ENCODE results near the gene GOPC.
A peak's percentile ranks its signal among the peaks of the same experiment; 100 is the strongest.
"Not testable (repeated sequence)": the region's sequence is repeated elsewhere in the genome, so short reads cannot be mapped to it uniquely, and the experiment has no call there.

GOPC gene

DNA sequence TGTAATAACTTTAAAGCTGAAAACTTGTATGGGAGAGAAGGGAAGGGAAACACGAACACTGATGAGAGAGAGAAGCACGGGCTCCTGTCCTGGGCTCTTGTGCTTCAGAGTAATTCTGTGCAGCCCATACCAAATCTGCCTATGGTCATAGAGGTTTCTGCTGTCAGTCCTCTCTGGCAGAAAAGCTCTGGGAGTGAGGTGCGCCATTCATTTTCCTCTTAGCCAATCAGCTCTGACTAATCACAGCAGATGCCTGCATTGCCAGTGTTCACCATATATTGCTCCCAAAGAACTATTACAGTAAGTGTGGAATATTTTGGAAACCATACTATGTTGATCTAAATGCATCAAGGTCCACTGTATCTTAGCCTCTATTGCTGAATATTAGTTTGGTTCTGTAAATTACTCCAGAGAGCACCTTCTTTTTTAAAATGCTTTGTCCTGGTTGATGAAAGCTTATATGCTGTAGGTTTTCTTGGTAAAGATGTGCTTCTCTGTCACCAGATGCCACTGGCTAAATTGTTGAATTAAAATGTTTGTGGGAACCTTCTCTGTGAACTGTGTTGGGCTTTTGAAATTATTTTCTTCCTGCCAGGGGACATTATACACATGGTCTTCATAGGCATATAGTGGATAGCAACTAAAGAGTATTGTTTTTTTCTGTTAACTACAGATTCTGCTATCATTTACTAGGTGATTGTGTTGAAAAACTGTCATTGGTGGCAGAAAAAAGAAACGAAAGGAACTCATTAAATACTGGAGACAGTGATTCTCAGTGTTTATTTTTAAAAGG, 81.5 kb downstream of the GOPC start:
- H3K4me3 ChIP-seq (replicated peaks; ENCODE audit: low read depth, low read length) = no peak overlapping the region
- TF ChIP-seq CTCF (IDR thresholded peaks at IDR 0.05; ENCODE audit: low read length, missing control alignments) = no peak
- no peak for DNase-seq (ENCODE audit: low read depth)

DNA sequence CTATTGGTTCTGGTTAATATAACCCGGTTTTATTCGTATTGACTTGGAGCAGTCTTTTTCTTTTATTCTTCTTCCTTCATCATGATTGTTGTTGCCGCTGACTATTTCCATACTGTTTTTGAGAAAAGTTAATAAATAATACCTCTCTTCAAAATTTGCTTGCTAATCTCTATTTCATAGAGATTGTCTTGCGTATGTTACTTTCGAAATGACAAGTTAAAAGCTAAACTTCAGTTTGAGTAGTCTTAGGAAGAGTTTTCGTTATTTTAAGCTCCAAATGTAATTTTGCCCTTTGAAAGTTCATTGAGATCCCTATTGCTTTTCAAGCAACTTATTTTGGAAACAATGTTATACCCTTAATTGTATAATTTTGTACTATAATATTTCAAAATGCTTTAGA, 83.4 kb downstream of the GOPC start:
- no peak for TF ChIP-seq CTCF (IDR thresholded peaks at IDR 0.05; ENCODE audit: low read length, missing control alignments)
- no peak for DNase-seq (ENCODE audit: low read depth)

GRCh38 chr6:117517995-117518394, 84.3 kb downstream of the GOPC start:
- H3K4me3 ChIP-seq (replicated peaks; ENCODE audit: low read depth, low read length); DNase-seq (ENCODE audit: low read depth): not testable (repeated sequence)

More for the DNA sequence above, 83.4 kb downstream of the GOPC start:
- H3K4me3 ChIP-seq (replicated peaks; ENCODE audit: low read depth, low read length) = no peak overlapping the region

DNA sequence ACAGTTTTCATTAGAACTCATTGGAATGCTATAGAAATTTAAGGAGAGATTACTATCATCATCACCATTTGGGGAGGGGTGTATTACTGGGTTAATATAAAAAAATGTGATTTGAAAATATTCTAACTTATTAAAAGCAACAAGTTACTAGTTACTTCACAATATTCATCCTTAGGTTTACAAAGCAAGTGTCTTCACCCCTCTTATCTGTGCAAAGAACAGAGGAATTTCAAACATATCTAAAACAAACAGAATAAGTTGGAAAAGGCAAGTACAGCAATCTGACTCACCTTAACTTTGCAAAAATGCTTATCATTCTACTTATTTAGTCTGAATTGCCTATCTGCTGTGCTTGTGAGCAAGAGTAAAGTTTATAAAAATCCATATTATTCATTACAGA, 87.0 kb downstream of the GOPC start:
- DNase-seq (ENCODE audit: low read depth) = no peak
- TF ChIP-seq CTCF (IDR thresholded peaks at IDR 0.05; ENCODE audit: low read length, missing control alignments) = no peak
- no peak overlapping the region for H3K4me3 ChIP-seq (replicated peaks; ENCODE audit: low read depth, low read length)

DNA sequence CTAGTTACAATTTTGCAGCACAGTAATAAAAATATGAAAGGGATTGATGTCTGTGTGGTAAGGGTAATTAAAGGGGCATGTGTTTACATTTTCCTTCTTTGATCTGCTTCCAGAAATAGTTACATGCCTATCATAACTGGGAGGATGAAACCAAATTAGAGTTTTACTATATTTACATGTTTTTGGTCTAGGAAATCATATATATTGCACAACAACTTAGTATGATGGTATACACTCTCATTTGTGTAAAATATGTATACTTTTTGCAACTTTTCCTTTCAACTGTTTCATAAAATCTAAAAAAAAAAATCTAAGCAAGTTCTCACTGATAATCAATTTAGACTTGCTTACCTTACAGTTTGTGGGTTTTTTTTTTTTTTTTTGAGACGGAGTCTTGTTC, 87.7 kb downstream of the GOPC start:
- no peak for DNase-seq (ENCODE audit: low read depth)
- TF ChIP-seq CTCF (IDR thresholded peaks at IDR 0.05; ENCODE audit: low read length, missing control alignments) = no peak
- no peak overlapping the region for H3K4me3 ChIP-seq (replicated peaks; ENCODE audit: low read depth, low read length)

- TF ChIP-seq CTCF (IDR thresholded peaks at IDR 0.05; ENCODE audit: low read length, missing control alignments) = no peak
- no peak overlapping the region for H3K4me3 ChIP-seq (replicated peaks; ENCODE audit: low read depth, low read length)
- no peak for DNase-seq (ENCODE audit: low read depth)
These were observed 88.4 kb downstream of the GOPC start for GRCh38 chr6:117513778-117514365.

GRCh38 chr6:117512987-117513573, 89.2 kb downstream of the GOPC start:
- no peak for TF ChIP-seq CTCF (IDR thresholded peaks at IDR 0.05; ENCODE audit: low read length, missing control alignments)
- peak; percentile 47 for DNase-seq (ENCODE audit: low read depth)
- no peak overlapping the region for H3K4me3 ChIP-seq (replicated peaks; ENCODE audit: low read depth, low read length)

Measured in fibroblast of pulmonary artery (primary cell).